ENCODE measurements around the gene C9orf153.

Gene C9orf153

GRCh38 chr9:86277072-86277471 lies 17.6 kb upstream of the C9orf153 start:
- H3K36me3 ChIP-seq: peaks cover 21% of the 10 kb centered on the region
- H3K27me3 ChIP-seq: no peaks in the 10 kb centered on the region
- TF ChIP-seq CTCF (IDR thresholded peaks at IDR 0.05; ENCODE audit: low read depth, low read length): no peak
- DNase-seq: no peak
- no peaks in the 10 kb centered on the region for H3K9me3 ChIP-seq
- no peak overlapping the region for H3K4me3 ChIP-seq (ENCODE audit: low read depth, low read length)
- peaks cover 4% of the 10 kb centered on the region; the same call in 1 of the 2 replicates for H3K4me1 ChIP-seq

- no peak overlapping the region for H3K4me3 ChIP-seq (ENCODE audit: low read depth, low read length)
- no peaks in the 10 kb centered on the region for H3K9me3 ChIP-seq
- H3K27me3 ChIP-seq: no peaks in the 10 kb centered on the region
- peak; percentile 55 for TF ChIP-seq CTCF (IDR thresholded peaks at IDR 0.05; ENCODE audit: low read depth, low read length)
- peaks cover 4% of the 10 kb centered on the region; the same call in 1 of the 2 replicates for H3K4me1 ChIP-seq
- no peak for DNase-seq
- peaks cover 32% of the 10 kb centered on the region for H3K36me3 ChIP-seq
Measured at GRCh38 chr9:86275962-86276361, 16.5 kb upstream of the C9orf153 start.

DNA sequence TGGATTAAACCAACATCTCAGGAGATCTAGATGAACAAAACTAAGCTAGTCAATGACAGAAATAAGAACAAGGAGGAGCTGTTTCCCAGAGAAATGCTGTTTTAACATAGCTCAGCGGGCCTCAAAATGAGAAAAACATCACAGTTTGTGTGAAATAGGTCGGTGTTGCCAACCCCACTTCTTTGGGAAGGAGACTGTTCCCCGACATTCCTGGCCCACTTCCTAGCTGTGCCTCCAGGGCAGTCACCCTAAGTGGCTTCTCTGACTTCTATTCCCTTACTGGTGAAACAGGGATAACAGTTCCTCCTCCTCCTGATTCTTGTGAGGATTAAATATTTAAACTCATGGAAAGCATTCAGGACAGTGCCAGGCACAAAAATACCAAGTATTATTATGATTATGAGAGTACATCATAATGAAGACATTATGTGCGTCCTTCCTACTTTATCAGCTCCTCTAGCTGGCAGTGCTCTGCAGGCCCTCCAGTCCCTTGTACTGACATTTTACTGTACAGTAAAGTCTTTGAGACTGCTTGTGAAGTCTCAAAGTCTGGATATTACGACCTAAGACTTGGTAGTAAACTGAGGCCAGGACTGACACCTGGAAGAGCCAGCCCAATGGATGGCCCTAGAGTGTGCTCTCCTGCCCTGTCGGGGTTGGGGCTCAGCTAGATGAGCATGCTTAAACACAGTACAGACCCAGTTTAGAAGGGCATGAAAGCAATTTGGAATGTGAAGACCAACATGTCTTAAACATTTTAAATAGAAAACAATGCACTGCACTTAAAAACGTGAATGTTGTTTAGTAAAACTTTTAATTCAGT lies 15.6 kb upstream of the C9orf153 start:
- Histone ChIP-seq H3K4me1 (peaks cover 4% of the 10 kb centered on the region; the same call in 1 of the 2 replicates), H3K36me3 (peaks cover 32% of the 10 kb centered on the region), H3K4me3 (ENCODE audit: low read depth, low read length) (no peak overlapping the region), H3K27me3 (no peaks in the 10 kb centered on the region), H3K9me3 (no peaks in the 10 kb centered on the region)
- no peak for DNase-seq
- no peak for TF ChIP-seq CTCF (IDR thresholded peaks at IDR 0.05; ENCODE audit: low read depth, low read length)

DNA sequence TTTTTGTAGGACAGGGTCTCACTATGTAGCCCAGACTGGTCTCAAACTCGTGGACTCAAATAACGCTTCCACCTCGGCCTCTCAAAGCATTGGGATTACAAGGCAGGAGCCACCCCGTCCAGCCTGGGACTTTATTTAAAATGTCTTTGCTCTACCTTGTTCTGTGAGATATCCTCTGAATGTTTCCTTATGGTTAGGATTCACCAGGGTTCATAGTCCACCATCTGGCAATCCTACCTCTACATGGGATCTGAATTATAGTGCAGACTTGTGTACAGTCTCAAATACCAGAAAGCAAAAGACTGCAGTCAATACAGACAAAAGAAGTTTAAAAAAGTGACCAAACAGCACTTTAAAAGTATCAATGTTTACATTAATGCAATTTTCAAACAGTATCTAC lies 12.8 kb upstream of the C9orf153 start:
- Histone ChIP-seq H3K4me3 (ENCODE audit: low read depth, low read length) (no peak overlapping the region), H3K27me3 (no peaks in the 10 kb centered on the region), H3K36me3 (peaks cover 30% of the 10 kb centered on the region), H3K4me1 (no peaks in the 10 kb centered on the region), H3K9me3 (no peaks in the 10 kb centered on the region; the same call in 1 of the 2 replicates)
- TF ChIP-seq CTCF (IDR thresholded peaks at IDR 0.05; ENCODE audit: low read depth, low read length): no peak
- DNase-seq: no peak

GRCh38 chr9:86263876-86264275 lies 4.4 kb upstream of the C9orf153 start:
- Histone ChIP-seq H3K4me1 (peaks cover 2% of the 10 kb centered on the region; the same call in 1 of the 2 replicates), H3K36me3 (peaks cover 17% of the 10 kb centered on the region), H3K9me3 (no peaks in the 10 kb centered on the region; the same call in none of the 2 replicates), H3K27me3 (no peaks in the 10 kb centered on the region), H3K4me3 (ENCODE audit: low read depth, low read length) (no peak overlapping the region)
- no peak for TF ChIP-seq CTCF (IDR thresholded peaks at IDR 0.05; ENCODE audit: low read depth, low read length)
- no peak for DNase-seq

DNA sequence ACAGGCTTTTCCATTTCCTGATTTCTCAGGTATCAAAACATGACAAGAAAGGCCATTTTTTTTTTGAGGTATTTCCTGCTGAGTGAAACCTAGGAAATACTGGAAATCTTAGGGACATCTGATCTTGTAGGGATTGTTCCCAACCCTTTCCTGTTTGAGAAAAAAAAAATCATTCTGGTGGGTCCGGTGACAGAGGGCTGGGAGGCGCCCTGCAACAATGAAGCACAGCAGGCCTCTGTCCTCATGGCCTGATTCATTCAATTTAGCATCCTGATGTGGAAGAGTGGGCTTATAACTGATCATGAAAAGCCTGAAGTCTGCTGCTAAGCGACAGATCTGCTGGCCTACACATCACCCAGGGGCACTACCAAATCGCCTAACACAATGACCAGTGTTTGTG lies 3.0 kb upstream of the C9orf153 start:
- H3K36me3 ChIP-seq: peaks cover 16% of the 10 kb centered on the region
- no peak overlapping the region for H3K4me3 ChIP-seq (ENCODE audit: low read depth, low read length)
- DNase-seq: no peak
- TF ChIP-seq CTCF (IDR thresholded peaks at IDR 0.05; ENCODE audit: low read depth, low read length): no peak
- H3K27me3 ChIP-seq: no peaks in the 10 kb centered on the region
- H3K9me3 ChIP-seq: no peaks in the 10 kb centered on the region; the same call in 1 of the 2 replicates
- H3K4me1 ChIP-seq: peaks cover 7% of the 10 kb centered on the region
